HG02798 (cell line): ENCODE measurements around the gene MAPK1.
"Not testable (repeated sequence)": the region's sequence is repeated elsewhere in the genome, so short reads cannot be mapped to it uniquely, and the experiment has no call there.

Experiments
- ATAC-seq: cut with Tn5 transposase; IDR thresholded peaks from one replicate; pipeline ENCODE4 v1.9.1; 2021; ENCODE audit warnings: mild to moderate bottlenecking; ENCODE audit not compliant: unreplicated experiment, poor library complexity

The MAPK1 gene

GRCh38 chr22:21867528-21868266 lies at the start of gene MAPK1:
MAPK1 (minus strand) TSS chr22:21867645; CDS start chr22:21867440, 205 bp downstream.
- peak; percentile 88 for ATAC-seq

- no peak for ATAC-seq
These were observed 49.0 kb upstream of the MAPK1 start for GRCh38 chr22:21916309-21916918.

- ATAC-seq, result no peak
These were observed 48.3 kb upstream of the MAPK1 start for GRCh38 chr22:21915624-21916308.

- not testable (repeated sequence) for ATAC-seq
These were observed 46.7 kb upstream of the MAPK1 start for GRCh38 chr22:21914033-21914642.

GRCh38 chr22:21910367-21910766 lies 42.9 kb upstream of the MAPK1 start:
- ATAC-seq, result not testable (repeated sequence)

- no peak for ATAC-seq
These were observed 42.4 kb upstream of the MAPK1 start for GRCh38 chr22:21909871-21910270.

GRCh38 chr22:21907638-21908522 lies 40.4 kb upstream of the MAPK1 start:
- ATAC-seq, result no peak

GRCh38 chr22:21905234-21905633 lies 37.8 kb upstream of the MAPK1 start:
- not testable (repeated sequence) for ATAC-seq

- ATAC-seq, result no peak
These were observed 36.9 kb upstream of the MAPK1 start for GRCh38 chr22:21904250-21904789.

- no peak for ATAC-seq
These were observed 35.8 kb upstream of the MAPK1 start for GRCh38 chr22:21903283-21903682.

- peak; percentile 48 for ATAC-seq
These were observed 35.0 kb upstream of the MAPK1 start for GRCh38 chr22:21902296-21903087.

- no peak for ATAC-seq
These were observed 31.0 kb upstream of the MAPK1 start for GRCh38 chr22:21898354-21898896.

GRCh38 chr22:21896951-21897513 lies 29.6 kb upstream of the MAPK1 start:
- no peak for ATAC-seq

GRCh38 chr22:21896275-21896674 lies 28.8 kb upstream of the MAPK1 start:
- ATAC-seq, result not testable (repeated sequence)

- no peak for ATAC-seq
These were observed 27.4 kb upstream of the MAPK1 start for GRCh38 chr22:21894799-21895198.

- no peak for ATAC-seq
These were observed 22.0 kb upstream of the MAPK1 start for GRCh38 chr22:21889251-21889990.

- no peak for ATAC-seq
These were observed 20.4 kb upstream of the MAPK1 start for GRCh38 chr22:21887841-21888240.

GRCh38 chr22:21883930-21884329 lies 16.5 kb upstream of the MAPK1 start:
- ATAC-seq, result not testable (repeated sequence)
